MM.1S (cell line): ENCODE measurements around the gene RWDD2A.
A peak's percentile ranks its signal among the peaks of the same experiment; 100 is the strongest.

Experiments
- DNase-seq: peaks from one replicate; pipeline ENCODE4 v3.0.0-alpha.2; 2015
- H2AFZ ChIP-seq: fragments of 300-600 bp; sonication (generic); 2 replicates; pipeline ENCODE4 v1.6.0; 2016; ENCODE audit warnings: antibody characterized with exemption, low read length
- H3F3A ChIP-seq: fragments of 300-600 bp; sonication (generic); 2 replicates; pipeline ENCODE4 v1.6.1; 2016; ENCODE audit warnings: mild to moderate bottlenecking, antibody characterized with exemption, low read length, moderate library complexity, mixed read lengths; ENCODE audit not compliant: insufficient read depth
- H3K27ac ChIP-seq: fragments of 300-600 bp; sonication (generic); 2 replicates; pipeline ENCODE4 v1.5.1; 2016; ENCODE audit warnings: mild to moderate bottlenecking, low read length
- H3K27me3 ChIP-seq: fragments of 300-600 bp; sonication (generic); replicated peaks from 2 replicates; pipeline ENCODE4 v1.6.0; 2016; ENCODE audit warnings: low read length; ENCODE audit not compliant: insufficient read depth
- H3K36me3 ChIP-seq: fragments of 300-600 bp; sonication (generic); replicated peaks from 2 replicates; pipeline ENCODE4 v1.6.1; 2016; ENCODE audit warnings: mild to moderate bottlenecking, low read length, mixed read lengths; ENCODE audit not compliant: insufficient read depth
- H3K4me1 ChIP-seq: fragments of 300-600 bp; sonication (generic); 2 replicates; pipeline ENCODE4 v1.6.1; 2016; ENCODE audit warnings: low read length, mixed read lengths
- H3K4me2 ChIP-seq: fragments of 300-600 bp; sonication (generic); 2 replicates; pipeline ENCODE4 v1.6.0; 2016; ENCODE audit warnings: low read depth, low read length
- H3K4me3 ChIP-seq: fragments of 300-600 bp; sonication (generic); 2 replicates; pipeline ENCODE4 v1.5.1; 2016; ENCODE audit warnings: low read length, mixed read lengths
- H3K79me2 ChIP-seq: fragments of 300-600 bp; sonication (generic); 2 replicates; pipeline ENCODE4 v1.6.1; 2016; ENCODE audit warnings: mixed run types, low read length, mixed read lengths
- H3K9ac ChIP-seq: fragments of 300-600 bp; sonication (generic); 2 replicates; pipeline ENCODE4 v1.6.1; 2016; ENCODE audit warnings: low read length, mixed read lengths
- H3K9me2 ChIP-seq: fragments of 300-600 bp; sonication (generic); replicated peaks from 2 replicates; pipeline ENCODE4 v1.6.1; 2016; ENCODE audit warnings: mild to moderate bottlenecking, low read length, mixed read lengths; ENCODE audit not compliant: insufficient read depth
- H3K9me3 ChIP-seq: fragments of 300-600 bp; sonication (generic); replicated peaks from 2 replicates; pipeline ENCODE4 v1.6.1; 2016; ENCODE audit warnings: mild to moderate bottlenecking, low read length, mixed read lengths; ENCODE audit not compliant: insufficient read depth
- H4K20me1 ChIP-seq: fragments of 300-600 bp; sonication (generic); 2 replicates; pipeline ENCODE4 v1.6.1; 2016; ENCODE audit warnings: mild to moderate bottlenecking, low read length, moderate library complexity, mixed read lengths; ENCODE audit not compliant: insufficient read depth
- EZH2 ChIP-seq: fragments of 300-600 bp; sonication (generic); optimal IDR thresholded peaks from 2 replicates; pipeline ENCODE3; 2017; ENCODE audit warnings: low read depth, mild to moderate bottlenecking, antibody characterized with exemption, low read length, mixed read lengths
- EZH2phosphoT487 ChIP-seq: fragments of 300-600 bp; sonication (generic); IDR thresholded peaks from 2 replicates; pipeline ENCODE4 v1.6.1; 2018; ENCODE audit warnings: antibody characterized with exemption, low read length
- TF ChIP-seq, protein P1 (sequence below): fragments of 300-600 bp; sonication (generic); IDR thresholded peaks from 2 replicates; pipeline ENCODE4 v1.5.1; 2016; ENCODE audit warnings: antibody characterized with exemption, low read length, mixed read lengths

The RWDD2A gene

DNA sequence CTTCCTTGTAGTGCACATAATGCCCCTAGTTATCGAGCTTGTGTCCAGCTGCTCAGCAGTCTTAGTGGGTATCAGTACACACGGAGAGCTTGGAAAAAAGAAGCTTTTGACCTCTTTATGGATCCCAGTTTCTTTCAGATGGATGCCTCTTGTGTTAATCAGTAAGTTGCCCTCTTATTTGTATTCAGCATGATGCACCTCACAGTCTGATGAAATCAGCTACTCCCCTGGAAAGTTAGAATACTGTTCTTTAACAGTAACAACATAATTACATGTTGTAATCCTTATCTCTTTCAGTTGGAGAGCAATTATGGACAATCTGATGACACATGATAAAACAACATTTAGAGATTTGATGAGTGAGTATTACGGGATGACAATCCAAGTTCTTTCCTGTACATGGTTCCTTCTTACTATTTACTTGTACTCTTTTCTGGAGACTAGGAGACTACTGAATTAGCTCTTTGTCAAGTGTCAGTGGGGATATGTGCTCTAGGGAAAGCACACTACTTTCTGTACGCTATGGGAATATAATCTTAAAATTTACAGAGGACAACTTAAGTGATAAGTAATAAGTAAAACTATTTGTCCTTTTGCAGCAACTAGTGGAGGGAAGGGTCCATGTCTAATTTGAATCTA lies 39.2 kb upstream of the RWDD2A start:
- Histone ChIP-seq H3K9me2 (no peaks in the 10 kb centered on the region), H3F3A (peaks cover 34% of the 10 kb centered on the region), H3K4me3 (no peak overlapping the region), H2AFZ (no peak overlapping the region), H4K20me1 (no peaks in the 10 kb centered on the region), H3K27ac (peak overlapping the region; percentile 85; the same call in 1 of the 2 replicates), H3K9ac (no peak overlapping the region), H3K9me3 (no peaks in the 10 kb centered on the region), H3K4me2 (peak overlapping the region; percentile 69), H3K36me3 (no peaks in the 10 kb centered on the region), H3K4me1 (peaks cover 44% of the 10 kb centered on the region), H3K27me3 (no peaks in the 10 kb centered on the region), H3K79me2 (0 out of 2 replicates have a peak, but pooled peaks cover 4% of the 10 kb centered on the region)
- no peak for TF ChIP-seq EZH2phosphoT487
- TF ChIP-seq, protein P1, sequence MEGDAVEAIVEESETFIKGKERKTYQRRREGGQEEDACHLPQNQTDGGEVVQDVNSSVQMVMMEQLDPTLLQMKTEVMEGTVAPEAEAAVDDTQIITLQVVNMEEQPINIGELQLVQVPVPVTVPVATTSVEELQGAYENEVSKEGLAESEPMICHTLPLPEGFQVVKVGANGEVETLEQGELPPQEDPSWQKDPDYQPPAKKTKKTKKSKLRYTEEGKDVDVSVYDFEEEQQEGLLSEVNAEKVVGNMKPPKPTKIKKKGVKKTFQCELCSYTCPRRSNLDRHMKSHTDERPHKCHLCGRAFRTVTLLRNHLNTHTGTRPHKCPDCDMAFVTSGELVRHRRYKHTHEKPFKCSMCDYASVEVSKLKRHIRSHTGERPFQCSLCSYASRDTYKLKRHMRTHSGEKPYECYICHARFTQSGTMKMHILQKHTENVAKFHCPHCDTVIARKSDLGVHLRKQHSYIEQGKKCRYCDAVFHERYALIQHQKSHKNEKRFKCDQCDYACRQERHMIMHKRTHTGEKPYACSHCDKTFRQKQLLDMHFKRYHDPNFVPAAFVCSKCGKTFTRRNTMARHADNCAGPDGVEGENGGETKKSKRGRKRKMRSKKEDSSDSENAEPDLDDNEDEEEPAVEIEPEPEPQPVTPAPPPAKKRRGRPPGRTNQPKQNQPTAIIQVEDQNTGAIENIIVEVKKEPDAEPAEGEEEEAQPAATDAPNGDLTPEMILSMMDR = no peak
- no peak for TF ChIP-seq EZH2
- no peak for DNase-seq

DNA sequence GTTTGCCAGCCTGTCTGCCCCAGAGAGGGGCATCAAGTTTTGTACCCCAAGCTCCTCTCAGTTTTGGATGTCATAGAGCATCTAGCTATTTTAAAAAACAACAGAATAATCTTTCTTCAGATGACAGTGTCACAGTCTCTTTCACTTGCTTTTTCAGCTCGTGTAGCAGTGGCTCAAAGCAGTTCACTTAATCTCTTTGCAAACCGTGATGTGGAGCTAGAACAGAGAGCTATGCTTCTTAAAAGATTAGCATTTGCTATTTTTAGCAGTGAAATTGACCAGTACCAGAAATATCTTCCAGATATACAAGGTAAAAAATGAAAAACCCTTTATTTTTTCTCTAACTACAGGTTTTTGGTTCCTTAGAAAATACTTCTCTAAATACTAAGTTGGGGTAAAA lies 37.4 kb upstream of the RWDD2A start:
- Histone ChIP-seq H3K9ac (peak overlapping the region; percentile 51; the same call in 1 of the 2 replicates), H3K9me3 (no peaks in the 10 kb centered on the region), H3K9me2 (no peaks in the 10 kb centered on the region), H3K4me3 (peak overlapping the region; percentile 45), H3K27me3 (no peaks in the 10 kb centered on the region), H3K79me2 (0 out of 2 replicates have a peak, but pooled peaks cover 4% of the 10 kb centered on the region), H3K27ac (peak overlapping the region; percentile 85), H3F3A (peaks cover 34% of the 10 kb centered on the region), H3K36me3 (no peaks in the 10 kb centered on the region), H3K4me2 (peak overlapping the region; percentile 69), H2AFZ (peak overlapping the region; percentile 16; the same call in 1 of the 2 replicates), H4K20me1 (no peaks in the 10 kb centered on the region), H3K4me1 (peaks cover 44% of the 10 kb centered on the region)
- TF ChIP-seq EZH2phosphoT487 (no peak), EZH2 (no peak)
- TF ChIP-seq, protein P1 = no peak
- DNase-seq = peak; percentile 79

DNA sequence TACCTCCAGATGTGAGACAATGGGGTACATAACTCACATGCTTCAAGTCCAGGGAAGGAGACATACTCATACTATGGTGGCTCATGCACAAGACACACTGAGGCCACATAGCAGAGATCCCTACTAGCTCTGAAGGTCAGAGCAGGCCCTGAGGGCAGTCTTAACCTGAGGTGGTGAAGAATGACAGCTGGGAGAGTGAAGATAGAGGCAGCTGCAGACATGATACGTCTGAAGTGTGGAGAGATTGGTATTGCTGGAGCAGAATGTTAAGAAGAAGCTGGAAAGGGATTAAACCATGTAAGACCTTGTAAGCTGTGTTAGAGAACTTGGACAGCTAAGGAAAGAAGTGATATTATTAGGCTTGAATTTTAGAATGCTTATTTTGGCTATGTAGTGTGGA lies 33.0 kb upstream of the RWDD2A start:
- Histone ChIP-seq H3K27ac (no peak overlapping the region), H3K79me2 (0 out of 2 replicates have a peak, but pooled peaks cover 4% of the 10 kb centered on the region), H3K36me3 (0 out of 2 replicates have a peak, but pooled peaks cover 3% of the 10 kb centered on the region), H3K4me2 (no peak overlapping the region), H3K9me2 (no peaks in the 10 kb centered on the region), H4K20me1 (no peaks in the 10 kb centered on the region), H3K9ac (no peak overlapping the region), H3K4me3 (no peak overlapping the region), H2AFZ (no peak overlapping the region), H3K9me3 (no peaks in the 10 kb centered on the region), H3F3A (peaks cover 18% of the 10 kb centered on the region), H3K4me1 (peaks cover 21% of the 10 kb centered on the region), H3K27me3 (no peaks in the 10 kb centered on the region)
- no peak for TF ChIP-seq EZH2
- TF ChIP-seq, protein P1 = no peak
- TF ChIP-seq EZH2phosphoT487 = no peak
- no peak for DNase-seq
